Activated CD4-positive, alpha-beta T cell treated with anti-CD3 and anti-CD28 coated beads for 4 hours (primary cell): ENCODE data around the gene POLA1.
"Not testable (repeated sequence)": the region's sequence is repeated elsewhere in the genome, so short reads cannot be mapped to it uniquely, and the experiment has no call there.

ENCODE experiments used
- DNase-seq, 2 donors: peaks; one replicate each; pipeline ENCODE4 v3.0.0-alpha.2; 2020

POLA1 gene

GRCh38 chrX:24693453-24694202, at the start of gene POLA1:
Gene POLA1, plus strand, starts transcription at chrX:24693918. Its CDS starts 44 bp downstream, at chrX:24693962.
- peak; percentile 41 to 51 for DNase-seq

GRCh38 chrX:24646006-24646405, 47.7 kb upstream of the POLA1 start:
- no peak for DNase-seq

- DNase-seq, result no peak
Measured at GRCh38 chrX:24646745-24647182, 47.0 kb upstream of the POLA1 start.

- peak; percentile 34 to 38 for DNase-seq
Measured at GRCh38 chrX:24647257-24648058, 46.3 kb upstream of the POLA1 start, which contains the start of gene PCYT1B. Gene PCYT1B, minus strand, starts transcription at chrX:24647347. Its CDS starts 242 bp downstream, at chrX:24647105.

GRCh38 chrX:24648495-24648894, 45.2 kb upstream of the POLA1 start:
- DNase-seq, result no peak

- DNase-seq, result no peak
Measured at GRCh38 chrX:24651783-24652182, 41.9 kb upstream of the POLA1 start.

- DNase-seq, result not testable (repeated sequence)
Measured at GRCh38 chrX:24655679-24656078, 38.0 kb upstream of the POLA1 start.

- no peak for DNase-seq
Measured at GRCh38 chrX:24657671-24658386, 35.9 kb upstream of the POLA1 start.

GRCh38 chrX:24658421-24658820, 35.3 kb upstream of the POLA1 start:
- no peak for DNase-seq

GRCh38 chrX:24659106-24659505, 34.6 kb upstream of the POLA1 start:
- DNase-seq, result no peak

- no peak for DNase-seq
Measured at GRCh38 chrX:24659646-24660045, 34.1 kb upstream of the POLA1 start.

GRCh38 chrX:24661292-24661691, 32.4 kb upstream of the POLA1 start:
- no peak for DNase-seq

- DNase-seq, result no peak
Measured at GRCh38 chrX:24662352-24662751, 31.4 kb upstream of the POLA1 start.

GRCh38 chrX:24668111-24668510, 25.6 kb upstream of the POLA1 start:
- no peak for DNase-seq

GRCh38 chrX:24672701-24673190, 21.0 kb upstream of the POLA1 start:
- no peak for DNase-seq

- no peak for DNase-seq
Measured at GRCh38 chrX:24673424-24673823, 20.3 kb upstream of the POLA1 start.

GRCh38 chrX:24676403-24677024, 17.2 kb upstream of the POLA1 start:
- peak in 1 of 2 donors; percentile 3 for DNase-seq

- DNase-seq, result no peak
Measured at GRCh38 chrX:24682739-24683432, 10.8 kb upstream of the POLA1 start.

- no peak for DNase-seq
Measured at GRCh38 chrX:24684048-24684447, 9.7 kb upstream of the POLA1 start.

- DNase-seq, result no peak
Measured at GRCh38 chrX:24692305-24692704, 1.4 kb upstream of the POLA1 start.

- DNase-seq, result no peak
Measured at GRCh38 chrX:24694825-24695224, 1.1 kb downstream of the POLA1 start.

GRCh38 chrX:24696294-24696693, 2.6 kb downstream of the POLA1 start:
- DNase-seq, result no peak
